PC-3 (cell line): Measurements from ENCODE around the gene STK25. TPM values are rescaled to one million over a fixed set of nuclear protein-coding genes. Genes with fewer than 3 reads are reported as not detected.

Source experiments
- ATAC-seq: fragments of 200-7000 bp; cut with Tn5 transposase; 2 replicates; pipeline ENCODE4 v1.9.1; 2020; ENCODE audit warnings: mild to moderate bottlenecking, moderate library complexity
- BruUV-seq: library from RNA; stranded (reverse); fragments of 400-500 nt; replicated peaks from 2 replicates; lab custom pipeline; 2021; lab: Mats Ljungman, UMichigan
- CTCF ChIA-PET: fragments of 300-600 bp; sonication (Branson Sonifier 250); formaldehyde crosslinking; loops from one replicate; lab custom pipeline; 2022; ENCODE audit warnings: antibody characterized with exemption; lab: Charles Lee
- POLR2A ChIA-PET: fragments of 300-600 bp; sonication (Branson Sonifier 250); formaldehyde crosslinking; loops from one replicate; lab custom pipeline; 2022; ENCODE audit warnings: antibody characterized with exemption; ENCODE audit not compliant: unreplicated experiment; lab: Charles Lee
- DNase-seq: peaks from one replicate; pipeline ENCODE4 v3.0.0-alpha.2; 2015
- H2AFZ ChIP-seq: fragments of 300-600 bp; sonication (generic); 2 replicates; pipeline ENCODE4 v1.6.0; 2016; ENCODE audit warnings: antibody characterized with exemption, low read length
- H3F3A ChIP-seq: fragments of 300-600 bp; sonication (generic); one replicate; pipeline ENCODE4 v1.6.0; 2017; ENCODE audit warnings: antibody characterized with exemption, low read length, control low read depth, mild to moderate bottlenecking; ENCODE audit not compliant: unreplicated experiment
- H3K27ac ChIP-seq: fragments of 300-600 bp; sonication (generic); 2 replicates; pipeline ENCODE4 v1.5.1; 2016; ENCODE audit warnings: mild to moderate bottlenecking, low read length
- H3K27me3 ChIP-seq: fragments of 300-600 bp; sonication (generic); 2 replicates; pipeline ENCODE4 v1.6.1; 2016; ENCODE audit warnings: low read length, mixed read lengths
- H3K36me3 ChIP-seq: fragments of 300-600 bp; sonication (generic); 2 replicates; pipeline ENCODE4 v1.6.1; 2016; ENCODE audit warnings: low read depth, mixed run types, low read length, mixed read lengths
- H3K4me1 ChIP-seq: fragments of 300-600 bp; sonication (generic); 2 replicates; pipeline ENCODE4 v1.5.1; 2016; ENCODE audit warnings: low read length; ENCODE audit not compliant: insufficient read depth
- H3K4me2 ChIP-seq: fragments of 300-600 bp; sonication (generic); 2 replicates; pipeline ENCODE4 v1.6.0; 2016; ENCODE audit warnings: low read length
- H3K4me3 ChIP-seq: fragments of 300-600 bp; sonication (generic); 2 replicates; pipeline ENCODE4 v1.5.1; 2016; ENCODE audit warnings: mild to moderate bottlenecking, low read length, mixed read lengths
- H3K79me2 ChIP-seq: fragments of 300-600 bp; sonication (generic); 2 replicates; pipeline ENCODE4 v1.6.1; 2017; ENCODE audit warnings: low read length, mixed read lengths
- H3K9ac ChIP-seq: fragments of 300-600 bp; sonication (generic); 2 replicates; pipeline ENCODE4 v1.6.0; 2016; ENCODE audit warnings: mild to moderate bottlenecking, low read length
- H3K9me2 ChIP-seq: fragments of 300-600 bp; sonication (generic); replicated peaks from 2 replicates; pipeline ENCODE4 v1.6.1; 2016; ENCODE audit warnings: mixed run types, low read length, mixed read lengths
- H3K9me3 ChIP-seq: fragments of 300-600 bp; sonication (generic); 2 replicates; pipeline ENCODE4 v1.6.1; 2016; ENCODE audit warnings: low read length, mixed read lengths
- H4K20me1 ChIP-seq: fragments of 300-600 bp; sonication (generic); 2 replicates; pipeline ENCODE4 v1.6.1; 2016; ENCODE audit warnings: low read length, mixed read lengths
- EZH2 ChIP-seq: fragments of 300-600 bp; sonication (generic); IDR thresholded peaks from one replicate; pipeline ENCODE4 v1.6.1; 2017; ENCODE audit warnings: antibody characterized with exemption, mild to moderate bottlenecking, low read length; ENCODE audit not compliant: unreplicated experiment
- EZH2phosphoT487 ChIP-seq: fragments of 300-600 bp; sonication (generic); IDR thresholded peaks from 2 replicates; pipeline ENCODE4 v1.6.1; 2018; ENCODE audit warnings: mild to moderate bottlenecking, antibody characterized with exemption, low read length, borderline replicate concordance
- intact Hi-C: fragments of 100-400 bp; cut with micrococcal nuclease; formaldehyde crosslinking; loops from 2 replicates; pipeline ENCODE4 v1.9.0; 2023
- microRNA-seq: library from miRNA; unstranded; fragments of <30 nt; microRNA quantifications from one replicate; pipeline ENCODE4 v1.1.0, GENCODE V29; 2020; ENCODE audit not compliant: unreplicated experiment
- total RNA-seq: library from RNA; depleted of rRNA; stranded (reverse); fragments of >200 nt; gene quantifications from 2 replicates; pipeline ENCODE4 v1.2.3, GENCODE V29; 2014; rRNA removed
- TF ChIP-seq, protein P1 (sequence below): fragments of 300-600 bp; sonication (generic); conservative IDR thresholded peaks from 2 replicates; pipeline ENCODE4 v1.5.1; 2017; ENCODE audit warnings: antibody characterized with exemption, low read depth, mild to moderate bottlenecking, low read length

Gene STK25
- total RNA-seq, 1 experiment from 2014 or later, result 198 TPM

DNA sequence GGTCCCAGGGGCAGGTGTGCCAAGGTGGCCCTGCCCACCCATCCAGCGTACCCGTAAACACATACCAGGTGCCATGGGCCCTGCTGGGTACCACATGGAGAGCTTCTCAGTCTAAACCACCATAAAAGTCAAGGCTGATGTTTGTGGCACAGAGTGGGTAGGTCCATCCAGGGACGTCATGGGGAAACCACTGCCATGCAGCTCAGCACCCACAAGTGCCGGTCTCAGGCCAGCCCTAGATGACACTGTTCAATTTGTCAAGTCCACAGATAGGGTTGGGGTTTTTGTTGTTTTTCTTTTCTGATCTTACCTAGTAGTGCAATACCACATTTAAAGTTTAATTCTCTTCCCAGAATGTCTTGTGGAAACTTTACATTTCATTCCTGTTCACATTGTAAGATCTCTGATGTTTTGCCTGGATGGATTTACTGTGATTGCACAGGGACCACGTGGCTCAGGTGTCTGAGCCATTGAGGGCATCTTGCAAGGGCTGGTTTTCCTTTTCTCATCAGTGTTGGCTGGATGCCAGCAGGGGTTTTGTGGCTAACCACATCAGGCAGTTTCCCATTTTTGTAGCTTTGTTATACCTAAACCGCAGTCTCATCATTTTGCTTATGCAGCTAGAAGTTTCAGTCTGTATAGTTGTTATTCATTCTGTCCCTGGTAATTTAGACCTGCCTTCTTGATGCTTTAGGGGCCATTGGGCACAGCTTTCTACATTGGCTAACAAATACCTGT is 64.7 kb downstream of the STK25 start:
- no peak overlapping the region for H3K27ac ChIP-seq
- H4K20me1 ChIP-seq, result peaks cover 4% of the 10 kb centered on the region; the same call in 1 of the 2 replicates
- CTCF ChIA-PET, result no interaction called here

More for the DNA sequence above, 64.7 kb downstream of the STK25 start:
- H3K4me3 ChIP-seq, result no peak overlapping the region
- no peaks in the 10 kb centered on the region for H3K9me3 ChIP-seq
- no peaks in the 10 kb centered on the region for H3K27me3 ChIP-seq
- peaks cover 5% of the 10 kb centered on the region; the same call in 1 of the 2 replicates for H3K36me3 ChIP-seq
- intact Hi-C loops, result no loop called here
- H2AFZ ChIP-seq, result no peak overlapping the region
- H3K9me2 ChIP-seq, result no peaks in the 10 kb centered on the region
- POLR2A ChIA-PET, result no interaction called here
- no peak overlapping the region for H3K4me2 ChIP-seq
- H3F3A ChIP-seq, result no peaks in the 10 kb centered on the region
- TF ChIP-seq, protein P1, sequence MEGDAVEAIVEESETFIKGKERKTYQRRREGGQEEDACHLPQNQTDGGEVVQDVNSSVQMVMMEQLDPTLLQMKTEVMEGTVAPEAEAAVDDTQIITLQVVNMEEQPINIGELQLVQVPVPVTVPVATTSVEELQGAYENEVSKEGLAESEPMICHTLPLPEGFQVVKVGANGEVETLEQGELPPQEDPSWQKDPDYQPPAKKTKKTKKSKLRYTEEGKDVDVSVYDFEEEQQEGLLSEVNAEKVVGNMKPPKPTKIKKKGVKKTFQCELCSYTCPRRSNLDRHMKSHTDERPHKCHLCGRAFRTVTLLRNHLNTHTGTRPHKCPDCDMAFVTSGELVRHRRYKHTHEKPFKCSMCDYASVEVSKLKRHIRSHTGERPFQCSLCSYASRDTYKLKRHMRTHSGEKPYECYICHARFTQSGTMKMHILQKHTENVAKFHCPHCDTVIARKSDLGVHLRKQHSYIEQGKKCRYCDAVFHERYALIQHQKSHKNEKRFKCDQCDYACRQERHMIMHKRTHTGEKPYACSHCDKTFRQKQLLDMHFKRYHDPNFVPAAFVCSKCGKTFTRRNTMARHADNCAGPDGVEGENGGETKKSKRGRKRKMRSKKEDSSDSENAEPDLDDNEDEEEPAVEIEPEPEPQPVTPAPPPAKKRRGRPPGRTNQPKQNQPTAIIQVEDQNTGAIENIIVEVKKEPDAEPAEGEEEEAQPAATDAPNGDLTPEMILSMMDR, result no peak
- TF ChIP-seq EZH2phosphoT487 (no peak), EZH2 (no peak)
- no peaks in the 10 kb centered on the region; the same call in 1 of the 2 replicates for H3K4me1 ChIP-seq
- peak; percentile 62 for DNase-seq
- no peak for ATAC-seq
- no TSS peak for BruUV-seq
- H3K79me2 ChIP-seq, result no peaks in the 10 kb centered on the region
- H3K9ac ChIP-seq, result no peak overlapping the region

Small RNAs within 50 kb of the gene (microRNA-seq; reads per million reads assigned to microRNA genes)
- gene MIR3133, result not detected

Other genes starting within 250 kb of the STK25 start
- 410 and 505 TPM in 2 replicates for gene HDLBP, start 192.9 kb downstream of the STK25 start, total RNA-seq
- 185 and 207 TPM in 2 replicates for gene SEPTIN2, start 192.7 kb downstream of the STK25 start, total RNA-seq
- gene FARP2, start 152.3 kb downstream of the STK25 start, total RNA-seq, result 24.5 and 29.9 TPM in 2 replicates
- 30.2 and 39.3 TPM in 2 replicates for gene BOK, start 50.2 kb upstream of the STK25 start, total RNA-seq
- gene THAP4, start 128.6 kb upstream of the STK25 start, total RNA-seq, result 75.1 and 102 TPM in 2 replicates
- gene ATG4B, start 129.1 kb upstream of the STK25 start, total RNA-seq, result 83.0 and 88.6 TPM in 2 replicates
- 130 and 155 TPM in 2 replicates for gene DTYMK, start 178.2 kb upstream of the STK25 start, total RNA-seq
- 30.2 and 32.1 TPM in 2 replicates for gene ING5, start 193.5 kb upstream of the STK25 start, total RNA-seq
- gene D2HGDH, start 226.0 kb upstream of the STK25 start, total RNA-seq, result 28.5 and 51.2 TPM in 2 replicates